Activated CD4-positive, alpha-beta T cell treated with anti-CD3 and anti-CD28 coated beads for 4 hours (primary cell): ENCODE data around the gene C16orf78.

Experiments used
- DNase-seq, 2 donors: peaks; one replicate each; pipeline ENCODE4 v3.0.0-alpha.2; 2020

Gene C16orf78

GRCh38 chr16:49373504-49373903 lies at the start of gene C16orf78:
TSS of gene C16orf78 (plus strand) at chr16:49373804. CDS start at chr16:49373940, 136 bp downstream.
- no peak for DNase-seq

- DNase-seq, result no peak
Measured at GRCh38 chr16:49324703-49325102, 48.9 kb upstream of the C16orf78 start.

GRCh38 chr16:49327466-49327865 lies 46.1 kb upstream of the C16orf78 start:
- DNase-seq, result no peak

GRCh38 chr16:49328325-49328724 lies 45.3 kb upstream of the C16orf78 start:
- DNase-seq, result no peak

- no peak for DNase-seq
Measured at GRCh38 chr16:49330562-49331201, 42.9 kb upstream of the C16orf78 start.

GRCh38 chr16:49332589-49333258 lies 40.9 kb upstream of the C16orf78 start:
- DNase-seq, result no peak

GRCh38 chr16:49333259-49333597 lies 40.4 kb upstream of the C16orf78 start:
- DNase-seq, result no peak

GRCh38 chr16:49335828-49336227 lies 37.8 kb upstream of the C16orf78 start:
- no peak for DNase-seq

GRCh38 chr16:49336581-49336980 lies 37.0 kb upstream of the C16orf78 start:
- DNase-seq, result no peak

- DNase-seq, result no peak
Measured at GRCh38 chr16:49337814-49338350, 35.7 kb upstream of the C16orf78 start.

- no peak for DNase-seq
Measured at GRCh38 chr16:49338611-49339265, 34.9 kb upstream of the C16orf78 start.

- DNase-seq, result no peak
Measured at GRCh38 chr16:49340466-49340865, 33.1 kb upstream of the C16orf78 start.

GRCh38 chr16:49341706-49342105 lies 31.9 kb upstream of the C16orf78 start:
- DNase-seq, result no peak

GRCh38 chr16:49342336-49343265 lies 31.0 kb upstream of the C16orf78 start:
- DNase-seq, result no peak

GRCh38 chr16:49343291-49343690 lies 30.3 kb upstream of the C16orf78 start:
- DNase-seq, result no peak

GRCh38 chr16:49344401-49344800 lies 29.2 kb upstream of the C16orf78 start:
- no peak for DNase-seq

- DNase-seq, result no peak
Measured at GRCh38 chr16:49345829-49346228, 27.8 kb upstream of the C16orf78 start.

- DNase-seq, result no peak
Measured at GRCh38 chr16:49346459-49346858, 27.1 kb upstream of the C16orf78 start.

GRCh38 chr16:49347476-49347875 lies 26.1 kb upstream of the C16orf78 start:
- no peak for DNase-seq

- no peak for DNase-seq
Measured at GRCh38 chr16:49348408-49349176, 25.0 kb upstream of the C16orf78 start.

GRCh38 chr16:49349446-49350168 lies 24.0 kb upstream of the C16orf78 start:
- no peak for DNase-seq
